PC-3 (cell line): Measurements from ENCODE around the gene LANCL2.

Experiments used
- CTCF ChIP-seq: fragments of 300-600 bp; sonication (generic); conservative IDR thresholded peaks from 2 replicates; pipeline ENCODE4 v1.5.1; 2017; ENCODE audit warnings: antibody characterized with exemption, low read depth, mild to moderate bottlenecking, low read length
- EZH2 ChIP-seq: fragments of 300-600 bp; sonication (generic); IDR thresholded peaks from one replicate; pipeline ENCODE4 v1.6.1; 2017; ENCODE audit warnings: antibody characterized with exemption, mild to moderate bottlenecking, low read length; ENCODE audit not compliant: unreplicated experiment

GRCh38 chr7:55379285-55379684 is 14.1 kb downstream of the LANCL2 start:
- TF ChIP-seq CTCF (no peak), EZH2 (no peak)
